Retinal pigment epithelial cell (primary cell): ENCODE data around the gene MAP3K9.
A peak's percentile ranks its signal among the peaks of the same experiment; 100 is the strongest.

ENCODE experiments used
- DNase-seq: peaks from one replicate; pipeline ENCODE4 v3.0.0-alpha.2; 2010; ENCODE audit warnings: low read depth
- H3K4me3 ChIP-seq: 2 replicates; pipeline ENCODE4 v1.5.1; 2011; ENCODE audit warnings: mild to moderate bottlenecking, low read length, control low read depth, moderate library complexity
- TF ChIP-seq, protein P1 (sequence below): conservative IDR thresholded peaks from 2 replicates; pipeline ENCODE4 v1.5.1; 2011; ENCODE audit warnings: low read depth, low read length, control low read depth, inconsistent platforms

The MAP3K9 gene

DNA sequence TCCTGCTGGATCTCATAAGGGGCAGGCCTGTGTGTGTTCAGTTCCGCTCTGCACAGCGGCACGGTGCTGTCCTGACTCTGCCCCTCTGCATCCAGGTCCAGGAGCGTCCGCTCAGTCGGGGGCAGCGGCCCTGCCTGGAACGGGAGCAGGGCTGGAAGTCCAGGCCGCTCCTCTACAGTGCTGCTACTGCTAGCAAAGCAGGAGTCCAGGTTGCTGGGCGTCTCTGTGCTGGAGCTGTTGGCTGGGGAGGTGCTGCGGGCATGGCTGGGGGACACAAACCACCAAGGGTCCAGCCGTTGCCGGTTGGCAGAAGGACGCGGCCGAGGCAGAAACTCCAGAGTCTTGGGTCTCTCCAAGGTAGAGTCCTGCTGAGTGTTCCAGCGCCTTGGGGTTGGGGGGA, 78.9 kb downstream of the MAP3K9 start:
- TF ChIP-seq, protein P1, sequence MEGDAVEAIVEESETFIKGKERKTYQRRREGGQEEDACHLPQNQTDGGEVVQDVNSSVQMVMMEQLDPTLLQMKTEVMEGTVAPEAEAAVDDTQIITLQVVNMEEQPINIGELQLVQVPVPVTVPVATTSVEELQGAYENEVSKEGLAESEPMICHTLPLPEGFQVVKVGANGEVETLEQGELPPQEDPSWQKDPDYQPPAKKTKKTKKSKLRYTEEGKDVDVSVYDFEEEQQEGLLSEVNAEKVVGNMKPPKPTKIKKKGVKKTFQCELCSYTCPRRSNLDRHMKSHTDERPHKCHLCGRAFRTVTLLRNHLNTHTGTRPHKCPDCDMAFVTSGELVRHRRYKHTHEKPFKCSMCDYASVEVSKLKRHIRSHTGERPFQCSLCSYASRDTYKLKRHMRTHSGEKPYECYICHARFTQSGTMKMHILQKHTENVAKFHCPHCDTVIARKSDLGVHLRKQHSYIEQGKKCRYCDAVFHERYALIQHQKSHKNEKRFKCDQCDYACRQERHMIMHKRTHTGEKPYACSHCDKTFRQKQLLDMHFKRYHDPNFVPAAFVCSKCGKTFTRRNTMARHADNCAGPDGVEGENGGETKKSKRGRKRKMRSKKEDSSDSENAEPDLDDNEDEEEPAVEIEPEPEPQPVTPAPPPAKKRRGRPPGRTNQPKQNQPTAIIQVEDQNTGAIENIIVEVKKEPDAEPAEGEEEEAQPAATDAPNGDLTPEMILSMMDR = no peak
- no peak for DNase-seq
- no peak overlapping the region for H3K4me3 ChIP-seq

DNA sequence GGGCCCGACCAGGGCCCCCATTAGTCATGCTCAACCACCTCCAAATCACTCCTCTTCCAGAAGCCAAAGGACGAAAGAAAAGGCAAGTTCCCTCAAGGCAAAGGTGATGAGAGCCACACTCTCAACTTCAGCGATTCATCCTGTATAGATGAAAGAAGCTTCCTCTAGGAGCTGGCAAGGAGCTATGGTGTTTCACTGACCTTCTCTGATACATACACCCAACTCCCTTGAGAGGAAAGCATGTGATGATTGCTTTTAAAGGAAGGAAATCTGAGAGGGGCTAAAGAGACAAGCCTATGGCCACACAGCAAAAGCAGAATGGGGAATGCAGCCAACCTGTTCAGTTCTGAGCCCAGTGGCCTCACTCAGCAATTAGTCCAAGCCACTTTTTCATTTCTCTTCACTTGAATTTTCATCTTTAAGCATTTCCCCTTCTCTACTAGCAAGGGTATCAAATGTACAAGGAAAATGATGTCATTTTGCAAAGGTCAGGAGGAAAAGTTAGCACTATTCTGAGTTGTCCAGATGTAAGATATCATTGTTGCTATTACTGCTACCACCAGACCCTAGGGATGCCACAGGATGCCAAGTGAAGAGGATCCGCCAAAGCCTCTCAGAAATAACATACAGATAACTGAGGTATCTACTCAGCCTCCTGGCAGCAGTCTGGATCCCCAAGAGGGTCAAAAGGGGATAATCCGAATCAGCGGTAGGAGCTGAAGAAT, 82.5 kb downstream of the MAP3K9 start:
- TF ChIP-seq, protein P1 = no peak
- no peak overlapping the region for H3K4me3 ChIP-seq
- no peak for DNase-seq

DNA sequence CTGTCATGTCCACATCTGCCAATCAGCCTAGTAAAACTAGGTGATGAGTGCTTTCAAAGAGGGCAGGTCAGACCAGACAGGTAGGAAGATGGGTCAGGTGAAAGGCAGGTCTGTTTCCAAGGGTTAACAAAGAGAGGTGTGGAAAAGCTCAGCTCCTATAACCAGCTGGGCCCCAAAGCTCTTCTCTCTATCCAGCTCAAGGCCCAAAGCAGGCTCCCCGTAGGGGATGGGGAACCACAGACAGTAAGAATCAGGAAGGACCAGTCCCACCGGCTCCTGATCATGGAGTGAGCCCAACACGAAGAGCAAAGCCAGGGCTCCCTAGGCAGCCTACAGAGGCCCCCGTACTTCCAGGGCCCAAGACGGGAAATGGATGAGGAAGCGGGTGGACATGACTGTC, 84.4 kb downstream of the MAP3K9 start:
- no peak overlapping the region for H3K4me3 ChIP-seq
- no peak for DNase-seq
- TF ChIP-seq, protein P1 = no peak

DNA sequence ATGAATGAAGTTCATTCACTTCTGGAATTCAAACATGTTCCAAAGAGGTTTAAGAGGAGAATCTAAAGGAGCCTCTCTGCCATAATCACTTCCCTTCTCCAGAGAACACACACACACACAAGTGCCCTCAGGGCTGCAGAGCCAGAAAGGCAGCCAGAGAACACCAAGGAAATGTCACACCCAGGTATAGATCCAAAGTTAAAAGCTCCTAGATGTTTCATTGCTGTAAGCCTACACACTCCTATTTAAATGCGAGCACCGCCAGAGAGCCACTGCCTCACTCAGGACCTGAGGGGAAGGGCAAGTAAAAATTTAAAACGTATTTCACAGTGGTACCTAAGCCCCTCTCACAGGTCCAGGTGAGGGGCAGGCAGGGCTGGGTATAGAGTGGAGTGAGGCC, 85.2 kb downstream of the MAP3K9 start:
- H3K4me3 ChIP-seq = no peak overlapping the region
- TF ChIP-seq, protein P1 = peak; percentile 2
- no peak for DNase-seq

DNA sequence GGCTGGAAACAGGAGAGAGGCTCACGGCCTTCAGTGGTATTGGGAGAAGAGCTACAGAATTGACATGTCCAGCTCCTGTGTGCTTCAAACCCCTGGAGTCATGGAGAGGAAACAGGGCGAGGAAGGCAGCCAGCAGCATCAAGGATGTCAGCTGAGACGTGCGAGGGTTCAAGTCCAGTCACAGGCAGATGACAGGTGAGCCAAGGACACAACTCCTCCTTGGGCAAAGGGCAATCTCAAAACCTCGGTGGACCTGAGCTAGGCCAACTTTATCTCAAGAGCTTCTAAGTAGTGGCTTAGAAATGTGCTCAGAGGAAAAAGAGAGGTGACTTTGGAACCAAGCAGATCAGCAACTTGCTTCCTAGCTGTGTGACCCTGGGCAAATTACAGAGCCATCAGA, 86.0 kb downstream of the MAP3K9 start:
- TF ChIP-seq, protein P1 = no peak
- no peak overlapping the region for H3K4me3 ChIP-seq
- no peak for DNase-seq

DNA sequence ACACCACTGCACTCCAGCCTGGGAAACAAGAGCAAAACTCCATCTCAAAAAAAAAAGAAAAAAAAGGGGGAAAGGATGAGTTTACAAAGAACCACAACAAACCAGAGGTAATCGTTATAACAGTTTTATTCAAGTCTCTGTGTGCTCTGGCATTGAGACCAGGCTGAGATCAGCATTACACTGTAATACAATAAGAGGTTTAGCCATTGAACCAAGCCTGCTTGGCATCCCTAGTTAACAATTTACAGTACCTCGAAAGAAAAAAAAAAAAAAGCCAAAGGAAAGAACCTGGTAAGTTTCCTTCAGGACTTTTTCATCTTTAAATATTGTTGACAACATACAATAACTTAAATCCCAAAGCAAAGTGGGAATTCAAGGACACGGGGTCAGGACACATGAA, 86.9 kb downstream of the MAP3K9 start:
- DNase-seq = no peak
- H3K4me3 ChIP-seq = no peak overlapping the region
- TF ChIP-seq, protein P1 = no peak

DNA sequence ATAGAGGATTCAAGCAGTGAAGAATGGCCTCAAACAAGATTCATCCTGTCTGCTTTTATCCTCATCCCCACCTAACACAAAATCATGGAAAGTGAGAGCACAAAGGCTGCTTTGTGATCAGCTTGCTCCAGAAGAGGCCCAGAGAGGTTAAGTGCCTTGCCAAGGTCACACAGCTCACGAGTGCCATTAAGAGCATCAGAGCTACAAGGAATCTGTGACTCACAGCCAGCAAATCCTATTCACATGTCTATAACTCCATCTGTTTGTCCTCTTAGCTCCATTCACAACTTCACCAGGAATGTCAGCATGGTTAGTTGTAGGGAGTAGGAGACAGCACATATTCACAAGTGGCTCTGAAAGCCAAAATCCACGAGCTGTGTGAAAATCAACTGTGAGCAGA, 87.8 kb downstream of the MAP3K9 start:
- no peak overlapping the region for H3K4me3 ChIP-seq
- DNase-seq = peak; percentile 96
- TF ChIP-seq, protein P1 = no peak
